Fibroblast of lung (primary cell): ENCODE results near the gene MGST2.
A peak's percentile ranks its signal among the peaks of the same experiment; 100 is the strongest.

ENCODE experiments used
- CTCF ChIP-seq, 2 donors: IDR thresholded peaks in 1 of 2; conservative IDR thresholded peaks in 1 of 2; 1 replicate in 1 of 2; 2 replicates in 1 of 2; pipeline ENCODE4 v1.5.1; 2011 to 2012; ENCODE audit warnings: low read length in 2 of 2, control low read depth in 1 of 2, inconsistent platforms in 1 of 2, low read depth in 1 of 2, mild to moderate bottlenecking in 1 of 2
- EZH2 ChIP-seq: IDR thresholded peaks from 2 replicates; pipeline ENCODE4 v1.5.1; 2012; ENCODE audit warnings: low read length, control low read depth, mild to moderate bottlenecking; ENCODE audit errors: missing control alignments

- TF ChIP-seq CTCF (conservative IDR thresholded peaks at IDR 0.05 in 1 of 2, IDR thresholded peaks at IDR 0.05 in 1 of 2; ENCODE audit: low read depth in 1 of 2, low read length in 2 of 2) (peak; percentile 42 to 50), EZH2 (no peak)
Observed at GRCh38 chr4:139655116-139655515, 10.5 kb upstream of the MGST2 start.
